ENCODE results near the gene MSANTD3.
A peak's percentile ranks its signal among the peaks of the same experiment; 100 is the strongest.
"Not testable (repeated sequence)": the region's sequence is repeated elsewhere in the genome, so short reads cannot be mapped to it uniquely, and the experiment has no call there.

Gene MSANTD3

GRCh38 chr9:100428871-100429654 lies 2.1 kb downstream of the MSANTD3 start:
- no peak for DNase-seq (ENCODE audit: low read depth in 3 of 3)

- no peak for DNase-seq (ENCODE audit: low read depth in 3 of 3)
Observed at GRCh38 chr9:100430286-100430940, 3.5 kb downstream of the MSANTD3 start.

DNA sequence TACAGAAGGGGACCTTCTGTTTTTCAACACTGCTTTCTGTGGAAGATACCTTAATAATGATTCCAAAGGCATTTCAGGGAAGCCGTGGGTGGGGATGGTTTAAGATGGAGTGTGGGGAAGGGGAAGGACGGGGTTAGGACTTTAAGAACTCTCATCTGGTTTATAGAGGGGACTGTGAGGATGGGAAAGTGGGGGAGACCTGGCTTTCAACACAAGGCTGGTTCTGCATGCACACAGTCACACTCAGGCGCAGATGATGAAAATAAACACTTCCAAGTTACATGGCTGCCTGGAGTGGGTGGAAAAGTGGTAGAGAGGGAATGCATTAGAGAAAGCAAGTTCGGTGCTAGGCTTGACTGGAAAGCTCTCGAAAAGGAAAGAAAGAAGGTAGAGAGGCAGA lies 4.9 kb downstream of the MSANTD3 start:
- DNase-seq (ENCODE audit: low read depth in 3 of 3): no peak

GRCh38 chr9:100432736-100433135 lies 5.8 kb downstream of the MSANTD3 start:
- no peak for DNase-seq (ENCODE audit: low read depth in 3 of 3)

- no peak for DNase-seq (ENCODE audit: low read depth in 3 of 3)
Observed at GRCh38 chr9:100436571-100436970, 9.6 kb downstream of the MSANTD3 start.

DNA sequence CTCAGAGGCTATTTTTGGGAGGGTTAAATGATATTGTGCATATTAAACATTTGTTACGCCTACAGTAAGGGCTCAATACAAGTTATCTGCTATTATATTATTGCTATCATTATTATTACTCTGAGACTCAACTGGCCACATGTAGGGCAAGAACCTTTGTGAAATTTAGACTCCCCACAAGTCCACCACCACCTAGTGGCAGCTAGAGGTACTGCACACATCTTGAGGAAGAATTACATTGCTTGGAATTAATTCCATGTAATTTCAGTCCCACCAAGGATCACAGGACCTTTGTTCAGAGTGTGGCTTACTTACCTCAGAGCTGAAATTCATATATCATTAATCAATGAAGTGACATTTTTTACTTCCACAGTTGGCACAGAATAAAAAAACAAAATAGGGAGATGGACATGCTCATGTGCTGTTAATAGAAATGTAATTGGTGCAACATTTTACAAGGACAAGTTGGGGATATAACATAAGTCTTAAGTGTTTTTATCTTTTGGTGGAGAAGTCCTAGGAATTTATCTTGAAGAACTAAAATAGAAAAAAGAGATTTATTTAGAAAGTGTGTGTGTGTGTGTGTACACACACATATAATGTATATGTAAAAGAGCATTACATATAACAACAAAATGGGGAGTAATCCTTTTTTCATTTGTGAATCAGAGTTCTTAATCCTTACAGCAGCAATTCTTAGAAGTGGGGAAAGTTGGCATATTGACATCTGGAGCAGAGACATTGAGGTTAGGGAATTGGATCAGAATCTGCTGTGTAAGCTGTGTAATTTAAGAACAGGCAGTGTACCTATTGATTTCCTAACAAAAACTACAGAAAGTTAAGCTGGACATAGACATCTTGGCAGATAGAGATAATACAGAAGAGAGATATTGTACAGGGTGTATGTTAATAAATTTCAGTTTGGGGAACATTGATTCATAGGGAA lies 11.2 kb downstream of the MSANTD3 start:
- DNase-seq (ENCODE audit: low read depth in 3 of 3): peak; percentile 19 to 50 (median 32)

GRCh38 chr9:100440071-100440470 lies 13.1 kb downstream of the MSANTD3 start:
- no peak for DNase-seq (ENCODE audit: low read depth in 3 of 3)

GRCh38 chr9:100440487-100440886 lies 13.5 kb downstream of the MSANTD3 start:
- DNase-seq (ENCODE audit: low read depth in 3 of 3): not testable (repeated sequence)

DNA sequence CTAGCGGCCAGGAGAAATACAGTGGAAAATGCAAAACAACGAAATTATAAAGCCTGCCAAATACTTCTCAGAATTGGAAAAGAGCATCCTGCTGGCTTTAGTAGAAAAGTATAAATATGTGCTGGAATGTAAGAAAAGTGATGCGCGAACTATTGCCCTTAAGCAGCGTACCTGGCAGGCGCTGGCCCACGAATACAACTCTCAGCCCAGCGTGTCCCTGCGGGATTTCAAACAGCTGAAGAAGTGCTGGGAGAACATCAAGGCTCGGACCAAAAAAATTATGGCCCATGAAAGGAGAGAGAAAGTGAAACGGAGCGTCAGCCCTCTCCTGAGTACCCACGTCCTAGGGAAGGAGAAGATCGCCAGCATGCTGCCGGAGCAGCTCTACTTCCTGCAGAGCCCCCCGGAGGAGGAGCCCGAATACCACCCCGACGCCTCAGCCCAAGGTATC lies 15.0 kb downstream of the MSANTD3 start:
- no peak for DNase-seq (ENCODE audit: low read depth in 3 of 3)

DNA sequence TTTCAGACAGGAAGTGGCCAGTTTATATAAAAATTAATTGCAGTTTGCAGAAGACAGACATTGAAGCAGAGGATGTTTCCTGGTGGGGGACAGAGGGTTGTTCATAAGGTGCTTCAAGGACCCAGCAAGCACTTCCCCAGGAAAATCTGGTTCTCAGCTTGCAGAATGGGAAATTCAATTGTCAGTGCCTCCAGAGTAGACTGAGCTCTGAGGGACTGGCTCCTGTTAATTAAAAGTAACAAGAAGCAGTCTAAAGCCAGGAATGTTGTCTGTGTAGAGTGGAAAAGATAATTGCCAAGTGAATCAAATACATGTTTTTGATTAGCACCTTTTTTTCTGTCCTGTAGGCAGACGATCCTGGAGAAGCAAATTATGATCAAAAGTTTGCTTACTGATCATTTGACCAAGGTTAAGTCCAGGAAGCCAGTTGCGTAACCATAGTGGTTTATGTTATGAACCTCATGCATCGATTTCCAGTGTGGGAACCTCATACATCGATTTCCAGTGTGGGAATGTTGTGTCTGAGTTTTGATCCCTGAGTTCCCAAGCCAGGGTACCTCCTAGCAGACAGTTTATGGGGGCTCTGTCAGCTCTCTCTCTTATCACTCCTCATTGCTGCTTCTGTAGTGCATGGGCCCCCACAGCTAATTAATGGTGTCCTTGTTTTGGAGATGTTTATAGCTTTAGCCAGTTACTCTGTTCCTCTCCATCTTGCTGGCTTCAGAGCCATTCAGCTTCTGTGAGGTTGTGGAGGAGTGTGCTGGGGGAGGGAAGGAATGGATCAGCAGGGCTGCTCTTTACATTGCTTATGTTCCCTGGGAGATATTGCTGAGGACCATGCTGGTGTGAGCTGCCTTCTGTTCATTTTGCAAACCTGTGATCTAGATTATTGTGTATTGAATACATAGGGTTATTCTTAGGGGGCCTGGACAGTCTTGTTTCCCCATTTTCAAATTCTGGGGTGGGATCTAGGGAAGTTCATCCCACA lies 17.1 kb downstream of the MSANTD3 start:
- DNase-seq (ENCODE audit: low read depth in 3 of 3): no peak

GRCh38 chr9:100445161-100445902 lies 18.4 kb downstream of the MSANTD3 start:
- no peak for DNase-seq (ENCODE audit: low read depth in 3 of 3)

DNA sequence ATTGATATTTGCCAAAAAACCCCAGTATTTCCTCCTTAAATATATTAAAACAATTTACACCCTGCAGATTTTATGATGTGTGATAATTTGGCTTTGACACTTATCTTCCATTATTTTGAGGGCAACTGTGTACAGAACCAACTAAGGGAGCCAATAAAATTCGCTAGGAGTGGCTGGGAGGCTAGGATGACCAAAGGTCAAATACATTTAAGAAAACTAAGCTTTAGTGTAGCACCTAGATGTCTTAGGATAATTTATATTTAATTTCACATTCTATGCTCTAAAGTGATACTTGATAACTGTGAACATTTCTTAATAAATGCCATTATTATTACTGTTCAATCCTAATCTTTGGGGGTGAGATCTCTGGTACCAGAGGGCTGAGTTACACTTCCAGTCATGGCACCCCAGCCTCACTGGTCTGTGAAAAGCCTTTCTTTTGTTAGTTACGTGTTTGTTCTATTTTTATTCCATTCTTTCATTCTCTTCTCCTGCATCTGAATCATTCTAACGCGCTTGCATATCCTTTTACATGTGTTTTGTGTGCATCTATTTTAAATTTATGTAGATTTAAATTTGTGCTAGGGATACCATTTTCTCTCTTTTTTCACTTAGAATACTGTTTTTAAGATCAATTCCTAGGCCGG lies 19.1 kb downstream of the MSANTD3 start:
- DNase-seq (ENCODE audit: low read depth in 3 of 3): no peak

- no peak for DNase-seq (ENCODE audit: low read depth in 3 of 3)
Observed at GRCh38 chr9:100447041-100447440, 20.1 kb downstream of the MSANTD3 start.

DNA sequence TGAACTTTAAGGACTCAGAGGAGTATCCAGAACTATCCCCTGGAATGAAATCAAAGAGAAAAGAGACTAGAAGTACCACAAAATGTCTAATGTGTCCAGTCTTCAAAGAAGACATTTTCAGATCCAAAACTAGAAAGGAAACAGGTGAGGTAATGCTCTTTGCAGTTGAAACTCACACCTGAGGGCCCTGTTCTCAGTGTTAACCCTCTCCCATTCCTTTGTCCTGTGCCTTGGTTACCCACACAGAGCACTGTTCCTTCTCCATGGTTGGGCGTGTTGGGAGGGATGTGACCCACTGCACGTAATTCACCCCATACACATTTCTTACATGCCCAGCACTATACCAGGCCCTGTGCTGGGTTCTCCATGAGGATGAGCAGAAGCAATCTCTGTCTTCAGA lies 21.3 kb downstream of the MSANTD3 start:
- no peak for DNase-seq (ENCODE audit: low read depth in 3 of 3)

DNA sequence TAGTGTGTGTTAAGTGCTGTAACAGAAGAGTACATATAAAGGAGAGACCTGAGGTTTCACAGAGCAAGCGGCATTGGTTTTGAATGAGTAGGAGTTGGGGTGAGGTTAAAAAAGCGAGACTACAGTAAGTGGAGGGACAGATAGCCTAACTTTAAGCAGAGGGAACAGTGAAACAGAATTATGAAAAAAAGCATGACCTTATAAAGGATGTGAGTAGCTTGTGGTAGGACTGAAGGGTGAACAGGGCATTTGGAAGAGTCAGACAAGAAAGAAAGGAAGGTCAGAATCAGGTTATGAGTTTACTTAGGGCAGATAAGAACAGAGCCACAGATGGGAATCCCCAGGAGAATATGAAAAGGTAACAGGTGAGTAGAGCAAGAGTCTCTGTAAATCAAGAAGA lies 22.5 kb downstream of the MSANTD3 start:
- no peak for DNase-seq (ENCODE audit: low read depth in 3 of 3)

GRCh38 chr9:100452894-100453293 lies 26.0 kb downstream of the MSANTD3 start:
- DNase-seq (ENCODE audit: low read depth in 3 of 3): no peak

DNA sequence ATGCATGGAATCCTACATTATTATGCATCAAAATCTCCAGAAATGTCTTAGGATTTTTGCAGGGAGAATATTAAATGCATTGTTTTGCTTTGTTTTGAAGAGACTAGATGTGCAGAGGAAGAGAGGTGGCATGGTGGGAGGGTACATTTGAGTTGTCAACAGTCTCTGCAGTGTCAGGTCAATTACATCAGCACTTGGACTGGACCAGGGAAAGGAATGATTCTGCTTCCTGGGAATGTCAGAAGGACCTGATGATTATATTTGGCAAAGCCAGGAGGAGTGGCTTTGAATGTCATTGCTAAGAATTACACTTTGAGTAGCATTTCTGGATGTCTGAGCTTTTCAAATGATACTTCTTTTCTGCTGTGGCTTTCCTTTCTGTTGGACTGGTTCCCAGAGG lies 28.5 kb downstream of the MSANTD3 start:
- no peak for DNase-seq (ENCODE audit: low read depth in 3 of 3)

- DNase-seq (ENCODE audit: low read depth in 3 of 3): no peak
Observed at GRCh38 chr9:100457517-100457916, 30.6 kb downstream of the MSANTD3 start.

GRCh38 chr9:100459963-100460362 lies 33.0 kb downstream of the MSANTD3 start:
- DNase-seq (ENCODE audit: low read depth in 3 of 3): no peak

DNA sequence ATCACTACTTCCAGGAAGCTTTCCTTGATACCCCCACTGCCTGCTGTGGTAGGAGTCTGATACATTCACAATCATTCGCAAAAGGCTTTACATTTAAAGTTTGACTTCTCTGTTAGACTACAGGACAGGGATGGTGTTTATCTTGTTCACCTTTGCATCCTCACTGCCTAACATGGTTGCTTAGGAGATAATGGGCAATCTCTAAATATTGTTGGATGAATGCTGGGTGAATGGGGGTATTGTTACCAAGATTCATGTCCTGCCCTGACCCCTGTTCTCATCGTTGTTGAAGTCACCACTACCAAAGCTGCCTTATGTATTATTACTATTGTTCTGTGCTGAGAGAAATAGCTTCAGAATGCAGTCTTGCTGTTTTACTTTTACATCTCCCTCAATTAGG lies 38.3 kb downstream of the MSANTD3 start:
- DNase-seq (ENCODE audit: low read depth in 3 of 3): no peak

Data from stimulated activated CD4-positive, alpha-beta T cell treated with anti-CD3 and anti-CD28 coated beads, TNF-alpha, amount 100 ng/mL, for 4 hours (primary cell).